Left renal pelvis (tissue), 4 donors: ENCODE measurements around the gene IRAK1. TPM values are rescaled to one million over a fixed set of nuclear protein-coding genes. Genes with fewer than 3 reads are reported as not detected.

ENCODE experiments used
- polyA plus RNA-seq, 4 donors: library from polyadenylated mRNA; unstranded; fragments of 120-200 nt; gene quantifications; one replicate each; pipeline ENCODE4 v1.2.1, GENCODE V29; 2013; ENCODE audit not compliant: insufficient read length in 4 of 4

Gene IRAK1
- polyA plus RNA-seq, 4 donors = 34.7 to 67.0 (median 44.6) TPM

Other genes with a start within 250 kb of the IRAK1 start
- gene SRPK3, start 238.9 kb downstream of the IRAK1 start, polyA plus RNA-seq = 1 to 10 TPM in 3 of 4 donors, under 1 TPM in 1; 0.65 to 6.7 (median 1.9) TPM
- 10 to 100 TPM; 59.4 to 95.2 (median 71.3) TPM for gene IDH3G, start 225.5 kb downstream of the IRAK1 start, polyA plus RNA-seq
- gene SSR4, start 225.2 kb downstream of the IRAK1 start, polyA plus RNA-seq = 100 to 1,000 TPM; 133 to 167 (median 150) TPM
- 10 to 100 TPM in 2 of 4 donors, 1 to 10 TPM in 2; 6.9 to 13.7 (median 9.6) TPM for gene PDZD4, start 189.4 kb downstream of the IRAK1 start, polyA plus RNA-seq
- 10 to 100 TPM in 3 of 4 donors, 1 to 10 TPM in 1; 1.9 to 67.6 (median 44.6) TPM for gene L1CAM, start 133.7 kb downstream of the IRAK1 start, polyA plus RNA-seq
- 1 to 10 TPM in 3 of 4 donors, under 1 TPM in 1; 0.15 to 6.1 (median 1.9) TPM for gene AVPR2, start 115.2 kb downstream of the IRAK1 start, polyA plus RNA-seq
- 10 to 100 TPM; 16.5 to 52.7 (median 23.7) TPM for gene ARHGAP4, start 93.6 kb downstream of the IRAK1 start, polyA plus RNA-seq
- gene NAA10, start 84.9 kb downstream of the IRAK1 start, polyA plus RNA-seq = 10 to 100 TPM; 46.8 to 83.0 (median 58.6) TPM
- gene RENBP, start 75.3 kb downstream of the IRAK1 start, polyA plus RNA-seq = 10 to 100 TPM in 3 of 4 donors, 1 to 10 TPM in 1; 5.4 to 22.3 (median 14.5) TPM
- 10 to 100 TPM; 38.1 to 49.9 (median 42.2) TPM for gene HCFC1, start 48.1 kb downstream of the IRAK1 start, polyA plus RNA-seq
- 1 to 10 TPM; 4.4 to 9.1 (median 5.2) TPM for gene TMEM187, start 47.1 kb downstream of the IRAK1 start, polyA plus RNA-seq
- gene MECP2, start 77.8 kb upstream of the IRAK1 start, polyA plus RNA-seq = 10 to 100 TPM; 23.2 to 31.9 (median 29.7) TPM
- gene OPN1LW, start 124.3 kb upstream of the IRAK1 start, polyA plus RNA-seq = not detected
- gene OPN1MW, start 162.7 kb upstream of the IRAK1 start, polyA plus RNA-seq = not detected
- not detected for gene OPN1MW2, start 199.9 kb upstream of the IRAK1 start, polyA plus RNA-seq
- not detected for gene OPN1MW3, start 237.7 kb upstream of the IRAK1 start, polyA plus RNA-seq